Posterior vena cava (tissue), 2 donors: ENCODE results near the gene CES2. TPM values are rescaled to one million over a fixed set of nuclear protein-coding genes. Genes with fewer than 3 reads are reported as not detected.
"Not testable (repeated sequence)": the region's sequence is repeated elsewhere in the genome, so short reads cannot be mapped to it uniquely, and the experiment has no call there.

Experiments used
- DNase-seq: peaks from one replicate; pipeline ENCODE4 v3.0.0-alpha.2; 2020; ENCODE audit warnings: low spot score
- intact Hi-C, 2 donors: fragments of 100-400 bp; cut with DNase I; formaldehyde crosslinking; loops; one replicate each; pipeline versions ENCODE4 v1.14.1 to v1.14.2; 2022 to 2023
- total RNA-seq, 2 donors: library from RNA; stranded (reverse); fragmentation: NEBNext Ultra II Directional; extraction: Animal tissue kit (Norgen Biotek cat#: 25700); gene quantifications; one replicate each; pipeline ENCODE4 v1.2.1, GENCODE V29; 2021
- donor health status: DM: yes; HTN: yes; CAD: no.
- donor health status: DM: yes; HTN: yes; CAD: no.

The CES2 gene
- total RNA-seq, 2 donors from 2014 or later: 26.7 to 31.3 TPM

- DNase-seq: no peak
- intact Hi-C loops: no loop called here
Measured at GRCh38 chr16:66945939-66946338, 10.6 kb downstream of the CES2 start.

DNA sequence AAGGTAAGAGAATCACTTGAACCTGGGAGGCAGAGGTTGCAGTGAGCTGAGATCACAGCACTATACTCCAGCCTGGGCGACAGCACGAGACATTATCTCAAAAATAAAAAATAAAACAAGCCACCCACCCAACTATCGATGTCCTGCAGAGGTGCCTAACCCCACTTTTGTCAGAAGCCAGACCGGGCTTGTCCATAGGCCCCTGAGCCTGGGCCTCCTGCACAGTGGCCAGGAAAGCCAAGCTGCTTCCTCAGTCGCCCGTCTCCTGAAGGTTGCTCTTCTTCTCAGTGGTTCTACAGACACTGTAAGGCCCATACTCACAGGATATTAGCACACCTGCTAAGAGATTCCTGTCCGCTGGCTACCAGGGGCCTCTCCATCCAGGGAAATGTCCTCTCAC, 11.2 kb downstream of the CES2 start:
- intact Hi-C loops: no loop called here
- DNase-seq: no peak

DNA sequence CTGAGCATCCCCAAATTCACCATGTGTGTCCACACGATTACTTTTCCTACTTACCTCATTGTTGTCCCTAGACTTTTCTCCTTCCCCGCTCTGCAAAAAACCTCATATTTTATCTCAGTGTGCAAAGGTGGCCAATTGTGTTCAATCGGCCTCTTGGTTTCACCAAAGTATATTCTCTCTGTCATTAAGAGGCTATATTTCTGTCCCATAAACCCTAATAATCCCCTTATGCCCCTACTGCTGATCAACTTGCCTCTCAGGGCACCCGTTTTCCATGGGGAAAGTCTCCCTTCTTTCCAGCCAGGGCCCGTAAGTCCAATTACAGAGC, 11.6 kb downstream of the CES2 start:
- intact Hi-C loops: no loop called here
- DNase-seq: no peak

DNA sequence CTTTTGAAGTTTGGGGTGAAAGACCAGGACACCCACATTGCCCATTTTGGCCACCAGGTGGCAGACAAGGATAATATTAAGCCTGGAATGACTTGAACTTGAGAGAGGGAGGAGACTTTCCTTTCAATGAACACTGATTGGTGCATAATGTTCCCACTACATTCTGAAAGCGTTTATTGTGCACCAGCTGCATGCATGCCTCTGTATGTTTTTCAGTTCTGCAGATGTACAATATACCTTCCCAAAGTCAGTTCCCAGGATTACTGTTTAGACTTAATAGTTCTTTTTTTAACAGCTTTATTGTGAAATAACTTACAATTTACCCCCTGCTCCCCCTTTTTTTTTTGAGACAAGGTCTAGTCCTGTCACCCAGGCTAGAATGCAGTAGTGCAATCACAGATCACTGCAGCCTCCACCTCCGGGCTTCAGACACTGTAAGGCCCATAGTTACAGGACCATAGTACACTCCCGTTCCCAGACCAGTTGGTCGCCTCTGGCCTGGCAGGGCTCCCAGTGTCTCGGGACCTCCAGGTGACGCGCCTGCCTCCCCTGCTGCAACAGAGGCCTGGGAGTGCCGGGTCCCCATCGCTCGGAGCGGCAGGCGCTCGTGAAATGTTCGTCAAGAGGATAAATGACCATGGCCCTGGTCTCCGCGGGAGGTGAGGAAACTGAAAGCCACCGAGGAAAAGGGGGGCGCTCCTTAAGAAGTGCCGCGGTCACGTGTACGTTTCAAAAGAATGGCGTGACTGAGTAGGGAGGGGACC, 12.2 kb downstream of the CES2 start:
- DNase-seq: peak; percentile 90
- intact Hi-C loops: no loop called here

GRCh38 chr16:66948134-66948836, 13.0 kb downstream of the CES2 start:
- intact Hi-C loops: no loop called here
- peak; percentile 83 for DNase-seq

DNA sequence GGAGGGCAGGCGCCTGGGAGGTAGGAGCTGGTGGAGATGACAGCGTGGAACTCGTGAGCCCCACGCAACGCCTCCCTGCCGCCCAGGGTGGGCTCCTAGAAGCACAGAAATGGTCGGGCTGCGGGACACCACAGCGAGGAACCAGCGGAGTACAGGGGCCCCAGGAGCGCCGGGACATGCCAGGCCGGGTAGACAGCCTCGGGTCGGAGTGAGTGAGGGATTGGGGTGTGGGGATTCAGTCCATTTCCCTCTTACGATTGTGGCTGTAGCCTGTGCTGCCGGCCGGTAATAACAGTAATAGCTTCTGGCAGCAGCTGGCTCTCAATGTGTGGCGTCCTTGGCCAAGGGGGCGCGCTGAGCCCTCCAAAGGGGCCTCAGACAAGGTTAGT, 13.5 kb downstream of the CES2 start:
- intact Hi-C loops: loop anchor here in 1 of 2 donors (1.0 kb wide), 1 partner anchor 206 kb away; no protein-coding TSS in a partner anchor
- no peak for DNase-seq

GRCh38 chr16:66949472-66949871, 14.2 kb downstream of the CES2 start:
- DNase-seq: no peak
- intact Hi-C loops: loop anchor here in 1 of 2 donors (1.0 kb wide), 1 partner anchor 206 kb away; no protein-coding TSS in a partner anchor

DNA sequence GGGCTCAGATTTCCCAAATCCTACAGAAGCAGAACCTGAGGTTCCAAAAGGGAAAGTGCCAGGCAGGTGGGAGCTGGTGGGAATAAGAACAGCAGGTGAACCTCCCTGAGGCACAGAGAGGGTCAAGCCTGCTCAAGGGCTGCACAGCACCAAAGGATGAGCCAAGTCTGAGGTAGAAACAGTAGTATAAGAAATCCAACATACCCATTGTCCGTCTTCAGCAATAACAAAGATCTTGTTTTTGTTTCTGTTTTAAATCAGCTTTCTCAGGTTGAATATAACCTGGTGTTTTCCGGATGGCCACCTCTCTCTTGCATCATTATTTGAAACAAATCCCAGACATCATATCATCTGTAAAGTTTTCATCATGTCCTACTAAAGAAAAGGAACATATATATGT, 15.1 kb downstream of the CES2 start:
- intact Hi-C loops: no loop called here
- DNase-seq: no peak

GRCh38 chr16:66950971-66951790, 15.9 kb downstream of the CES2 start:
- intact Hi-C loops: no loop called here
- DNase-seq: no peak

- DNase-seq: no peak
- intact Hi-C loops: no loop called here
Measured at GRCh38 chr16:66952430-66953110, 17.3 kb downstream of the CES2 start.

DNA sequence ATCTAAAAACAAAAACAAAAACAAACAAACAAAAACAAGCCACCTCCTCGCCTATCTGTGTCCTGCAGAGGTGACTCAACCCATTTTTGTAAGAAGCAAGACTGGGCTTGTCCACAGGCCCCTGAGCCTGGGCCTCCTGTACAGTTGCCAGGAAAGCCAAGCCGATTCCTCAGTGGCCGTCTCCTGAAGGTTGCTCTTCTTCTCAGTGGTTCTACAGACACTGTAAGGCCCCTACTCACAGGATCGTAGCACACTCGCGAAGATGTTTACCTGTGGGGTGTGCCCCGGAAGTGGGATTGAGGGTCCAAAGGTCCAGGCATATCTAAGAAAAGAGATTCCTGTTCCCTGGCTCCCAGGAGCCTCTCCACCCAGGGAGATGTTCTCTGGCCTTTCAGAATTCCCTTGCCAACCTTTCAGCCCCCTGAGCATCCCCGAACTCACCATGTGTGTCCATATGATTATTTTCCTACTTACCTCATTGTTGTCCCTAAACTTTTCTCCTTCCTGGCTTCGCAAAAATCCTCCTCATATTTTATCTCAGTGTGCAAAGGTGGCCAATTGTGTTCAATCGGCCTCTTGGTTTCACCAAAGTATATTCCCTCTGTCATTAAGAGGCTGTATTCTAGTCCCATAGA, 18.3 kb downstream of the CES2 start:
- intact Hi-C loops: no loop called here
- no peak for DNase-seq

DNA sequence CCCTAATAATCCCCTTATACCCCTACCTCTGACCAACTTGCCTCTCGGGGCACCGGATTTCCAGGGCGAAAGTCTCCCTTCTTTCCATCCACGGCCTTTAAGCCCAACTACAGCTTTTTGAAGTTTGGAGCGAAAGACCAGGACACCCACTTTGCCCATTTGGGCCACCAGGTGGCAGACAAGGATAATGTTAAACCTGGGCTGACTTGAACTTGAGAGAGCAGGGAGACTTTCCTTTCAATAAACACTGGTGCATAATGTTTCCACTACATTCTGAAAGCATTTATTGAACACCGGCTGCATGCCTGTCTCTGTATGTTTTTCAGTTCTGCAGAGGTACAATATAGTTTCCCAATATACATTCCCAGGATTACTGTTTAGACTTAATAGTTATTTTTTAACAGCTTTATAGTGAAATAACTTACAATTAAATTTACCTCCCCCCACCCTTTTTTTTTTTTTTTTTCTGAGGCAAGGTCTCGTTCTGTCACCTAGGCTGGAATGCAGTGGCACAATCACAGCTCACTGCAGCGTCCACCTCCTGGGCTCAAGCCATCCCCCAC, 18.9 kb downstream of the CES2 start:
- peak; percentile 90 for DNase-seq
- intact Hi-C loops: no loop called here

DNA sequence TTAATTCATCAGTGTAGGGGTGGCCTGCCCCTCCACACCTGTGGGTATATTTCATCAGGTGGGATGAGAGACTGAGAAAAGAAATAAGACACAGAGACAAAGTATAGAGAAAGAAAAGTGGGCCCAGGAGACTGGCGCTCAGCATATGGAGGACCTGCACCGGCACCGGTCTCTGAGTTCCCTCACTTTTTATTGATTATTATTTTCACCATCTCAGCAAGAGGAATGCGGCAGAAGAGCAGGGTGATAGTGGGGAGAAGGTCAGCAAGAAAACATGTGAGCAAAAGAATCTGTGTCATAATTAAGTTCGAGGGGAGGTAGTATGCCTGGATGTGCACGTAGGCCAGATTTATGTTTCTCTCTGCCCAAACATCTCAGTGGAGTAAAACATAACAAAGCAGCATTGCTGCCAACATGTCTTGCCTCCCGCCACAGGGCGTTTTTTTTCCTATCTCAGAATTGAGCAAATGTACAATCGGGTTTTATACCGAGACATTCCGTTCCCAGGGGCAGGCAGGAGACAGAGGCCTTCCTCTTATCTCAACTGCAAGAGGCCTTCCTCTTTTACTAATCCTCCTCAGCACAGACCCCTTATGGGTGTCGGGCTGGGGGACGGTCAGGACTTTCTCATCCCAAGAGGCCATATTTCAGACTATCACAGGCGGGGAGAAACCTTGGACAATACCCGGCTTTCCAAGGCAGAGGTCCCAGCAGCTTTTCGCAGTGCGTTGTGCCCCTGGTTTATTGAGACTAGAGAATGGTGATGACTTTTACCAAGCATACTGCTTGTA, 20.2 kb downstream of the CES2 start:
- intact Hi-C loops: loop anchor here in 1 of 2 donors (2.0 kb wide), 1 partner anchor 231 kb away; no protein-coding TSS in a partner anchor
- DNase-seq: not testable (repeated sequence)

DNA sequence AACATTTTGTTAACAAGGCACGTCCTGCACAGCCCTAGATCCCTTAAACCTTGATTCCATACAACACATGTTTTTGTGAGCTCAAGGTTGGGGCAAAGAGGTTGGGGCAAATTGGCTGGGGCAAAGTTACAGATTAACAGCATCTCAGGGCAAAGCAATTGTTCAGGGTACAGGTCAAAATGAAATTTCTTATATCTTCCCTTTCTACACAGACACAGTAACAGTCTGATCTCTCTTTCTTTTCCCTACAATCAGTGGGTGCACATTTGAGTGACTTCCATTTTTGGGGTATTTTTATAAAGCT, 20.8 kb downstream of the CES2 start:
- intact Hi-C loops: loop anchor here in 1 of 2 donors (2.0 kb wide), 1 partner anchor 231 kb away; no protein-coding TSS in a partner anchor
- DNase-seq: not testable (repeated sequence)

DNA sequence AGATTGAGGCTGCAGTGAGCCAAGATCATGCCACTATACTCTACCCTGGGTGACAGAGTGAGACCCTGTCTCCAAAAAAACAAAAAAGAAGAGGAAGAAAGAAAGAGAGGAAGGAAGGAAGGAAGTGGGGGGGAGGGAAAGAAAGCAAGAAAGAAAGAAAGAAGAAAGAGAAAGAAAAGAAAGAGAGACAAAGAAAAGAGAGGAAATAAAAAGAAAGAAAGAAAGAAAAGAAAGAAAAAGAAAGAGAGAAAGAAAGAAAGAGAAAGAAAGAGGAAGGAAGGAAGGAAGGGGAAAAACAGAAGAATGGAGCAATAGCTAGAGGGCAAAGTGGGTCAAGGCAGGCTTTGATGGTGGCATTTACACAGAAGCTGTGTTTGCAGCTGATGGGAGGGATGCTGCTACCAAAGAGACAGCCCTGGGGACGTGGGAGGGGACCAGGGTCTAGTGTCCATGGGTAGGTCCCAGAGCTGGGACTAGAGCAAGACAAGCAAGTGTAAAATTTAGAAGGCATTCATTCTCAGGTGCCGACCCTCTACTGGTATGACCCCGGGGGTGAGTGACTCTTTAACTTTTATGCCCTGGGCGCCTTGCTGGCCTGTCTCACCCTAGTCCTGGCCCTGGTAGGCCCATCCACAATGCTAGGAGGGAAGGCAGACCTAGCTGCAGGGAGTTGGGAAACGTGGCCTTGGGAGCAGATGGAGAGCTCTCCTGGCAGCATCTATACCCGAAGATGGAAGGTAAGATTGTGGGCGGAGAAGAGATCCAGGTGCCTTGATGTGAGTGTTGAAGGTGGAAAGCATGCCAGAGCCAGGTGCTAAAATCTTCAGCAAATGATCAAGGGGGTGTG, 23.8 kb downstream of the CES2 start:
- intact Hi-C loops: no loop called here
- no peak for DNase-seq

- DNase-seq: peak; percentile 87
- intact Hi-C loops: no loop called here
Measured at GRCh38 chr16:66959704-66960161, 24.4 kb downstream of the CES2 start.

DNA sequence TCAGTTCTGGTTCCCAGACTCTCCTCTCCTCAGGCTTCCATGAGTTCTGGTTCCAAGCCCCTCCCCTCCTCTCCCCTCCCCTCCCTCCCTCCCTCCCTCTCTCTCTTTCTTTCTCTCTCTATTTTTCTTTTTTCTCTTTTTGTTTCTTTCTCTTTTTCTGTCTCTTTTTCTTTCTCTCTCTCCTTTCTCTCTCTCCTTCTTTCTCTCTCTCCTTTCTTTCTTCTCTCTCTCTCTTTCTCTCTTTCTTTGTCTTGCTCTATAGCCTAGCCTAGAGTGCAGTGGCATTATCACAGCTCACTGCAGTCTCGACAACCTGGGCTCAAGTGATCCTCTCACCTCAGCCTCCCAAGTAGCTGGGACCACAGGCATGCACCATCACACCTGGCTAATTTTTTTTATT, 25.0 kb downstream of the CES2 start:
- DNase-seq: no peak
- intact Hi-C loops: no loop called here
